CD4-positive, alpha-beta T cell treated with Interleukin-10 for 1 hour (primary cell): ENCODE results near the gene MYL5.
"Not testable (repeated sequence)": the region's sequence is repeated elsewhere in the genome, so short reads cannot be mapped to it uniquely, and the experiment has no call there.

Experiments
- DNase-seq: peaks from one replicate; pipeline ENCODE4 v3.0.0-alpha.2; 2020

MYL5 gene

DNA sequence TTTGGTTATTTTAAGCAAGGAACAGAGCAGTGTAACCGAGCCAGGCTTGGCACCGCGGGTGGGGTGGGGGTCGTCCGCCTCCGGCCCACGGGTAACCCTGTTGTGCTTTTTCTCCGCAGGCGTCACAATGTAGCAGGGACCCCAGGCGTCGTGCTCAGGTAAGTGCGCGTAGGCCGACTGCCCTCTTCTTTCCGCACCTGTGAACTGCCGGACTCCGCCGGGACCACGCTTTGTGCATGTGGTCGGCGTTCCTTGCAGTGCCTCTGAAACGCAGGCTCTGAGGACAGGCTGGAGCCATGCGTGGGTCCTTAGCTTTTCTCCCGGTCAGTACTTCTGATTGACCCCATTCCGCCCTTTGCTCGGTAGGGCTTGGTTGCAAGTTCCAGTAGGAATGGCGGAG is 56.2 kb downstream of the MYL5 start:
- no peak for DNase-seq

DNA sequence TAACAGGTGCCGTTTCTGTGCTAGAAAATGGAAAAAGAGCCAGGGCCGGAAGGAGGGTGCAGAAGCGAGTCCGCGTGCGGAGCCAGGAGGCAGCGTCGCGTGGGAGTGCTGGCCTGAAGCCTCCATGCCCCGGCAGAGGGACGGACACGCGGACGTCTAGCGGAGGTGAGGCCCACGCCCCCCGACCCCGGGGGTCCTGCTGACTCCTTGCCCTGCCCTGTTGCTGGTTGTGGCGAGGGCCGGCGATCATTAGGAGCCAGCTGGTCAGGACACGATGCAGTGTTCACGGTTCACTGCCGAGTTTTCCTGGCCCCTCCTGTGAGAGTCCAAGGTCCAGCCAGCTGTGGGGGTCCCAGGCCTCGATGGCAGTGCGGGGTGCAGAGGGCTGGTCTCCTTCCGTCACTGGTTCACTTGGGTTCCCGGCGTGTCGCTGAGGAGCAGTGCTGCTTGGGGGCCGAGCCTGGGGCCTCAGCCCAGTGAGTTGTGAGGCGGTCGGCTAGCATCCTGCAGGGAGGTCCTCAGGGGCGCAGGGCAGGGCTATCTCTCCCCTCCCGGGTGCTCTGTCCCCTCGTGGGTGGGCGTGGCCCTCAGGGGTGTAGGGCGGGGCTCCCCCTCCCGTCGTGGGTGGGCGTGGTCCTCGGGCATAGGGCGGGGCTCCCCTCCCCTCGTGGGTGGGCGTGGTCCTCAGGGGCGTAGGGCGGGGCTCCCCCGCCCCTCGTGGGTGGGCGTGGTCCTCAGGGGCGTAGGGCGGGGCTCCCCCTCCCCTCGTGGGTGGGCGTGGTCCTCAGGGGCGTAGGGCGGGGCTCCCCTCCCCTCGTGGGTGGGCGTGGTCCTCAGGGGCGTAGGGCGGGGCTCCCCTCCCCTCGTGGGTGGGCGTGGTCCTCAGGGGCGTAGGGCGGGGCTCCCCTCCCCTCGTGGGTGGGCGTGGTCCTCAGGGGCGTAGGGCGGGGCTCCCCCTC is 56.9 kb downstream of the MYL5 start:
- DNase-seq = not testable (repeated sequence)
